Activated CD4-positive, alpha-beta T cell treated with anti-CD3 and anti-CD28 coated beads for 4 hours (primary cell): ENCODE measurements around the gene ENTPD2.
A peak's percentile ranks its signal among the peaks of the same experiment; 100 is the strongest.

Source experiments
- DNase-seq, 2 donors: peaks; one replicate each; pipeline ENCODE4 v3.0.0-alpha.2; 2020

Gene ENTPD2

DNA sequence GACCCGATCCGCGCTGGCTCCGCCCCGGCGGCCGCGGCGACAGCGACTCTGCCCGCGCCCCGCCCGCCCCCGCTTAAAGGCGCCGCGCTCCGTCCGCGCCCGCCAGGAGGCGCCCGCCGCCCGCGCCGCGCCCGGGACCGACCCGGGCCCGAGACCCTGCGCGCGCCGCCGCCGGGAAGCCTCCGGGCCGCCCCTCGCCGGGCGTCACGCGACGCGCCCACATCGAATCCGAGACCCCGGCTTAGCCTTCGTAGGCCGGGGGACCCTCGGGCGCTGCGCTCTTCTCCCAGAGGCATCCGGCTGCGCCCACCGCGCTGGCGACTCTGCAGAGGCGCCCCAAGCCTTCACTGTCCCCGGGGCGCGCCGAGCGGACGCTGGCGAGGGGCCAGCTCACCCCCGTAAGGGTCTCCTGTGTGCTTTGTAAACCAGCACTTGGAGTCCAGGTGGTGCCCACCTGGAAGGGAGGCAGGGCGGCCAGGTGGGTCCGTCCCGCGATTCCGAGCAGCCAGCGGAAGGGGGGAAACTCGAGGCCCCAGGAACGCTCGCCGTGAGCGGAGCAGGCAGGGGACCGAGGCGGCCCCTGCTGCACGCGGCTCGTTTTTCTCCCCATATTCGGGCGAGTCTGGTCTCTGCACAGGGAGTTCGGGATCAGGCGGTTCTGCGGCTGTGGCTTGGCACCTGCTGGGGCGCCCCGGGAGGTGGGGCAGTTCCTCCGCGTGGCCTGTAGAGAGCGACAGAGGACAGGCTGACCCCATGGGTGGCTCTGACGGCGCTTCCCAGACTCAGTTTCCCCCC, 25.4 kb downstream of the ENTPD2 start:
- peak; percentile 60 to 64 for DNase-seq

- no peak for DNase-seq
Observed at GRCh38 chr9:137027369-137028262, 26.2 kb downstream of the ENTPD2 start, which contains the start of gene ABCA2. Gene ABCA2, minus strand, starts transcription at chr9:137028237. Its CDS starts 97 bp downstream, at chr9:137028140.

- DNase-seq: no peak
Observed at GRCh38 chr9:137026828-137027227, 27.0 kb downstream of the ENTPD2 start.

DNA sequence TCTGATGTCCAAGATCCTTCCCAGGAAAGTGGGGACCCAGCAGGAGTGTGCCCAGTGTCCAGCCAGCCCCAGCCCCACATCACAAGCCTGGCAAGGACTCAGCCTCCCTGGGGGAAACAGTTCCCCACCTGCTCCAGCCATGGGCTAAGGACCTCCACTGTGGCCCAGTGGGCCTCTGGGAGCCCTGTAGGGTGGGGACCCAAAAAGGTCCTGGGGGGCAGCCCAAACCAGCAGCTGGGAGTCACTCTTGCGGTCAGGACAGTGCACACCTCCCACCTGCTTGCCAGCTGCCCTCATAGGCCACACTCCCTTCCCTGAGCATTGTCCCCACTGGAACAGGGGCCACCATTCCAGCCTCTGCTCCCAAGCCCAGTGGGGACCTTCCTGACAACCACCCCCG, 27.5 kb downstream of the ENTPD2 start:
- DNase-seq: no peak

- DNase-seq: no peak
Observed at GRCh38 chr9:137025517-137025966, 28.3 kb downstream of the ENTPD2 start.

DNA sequence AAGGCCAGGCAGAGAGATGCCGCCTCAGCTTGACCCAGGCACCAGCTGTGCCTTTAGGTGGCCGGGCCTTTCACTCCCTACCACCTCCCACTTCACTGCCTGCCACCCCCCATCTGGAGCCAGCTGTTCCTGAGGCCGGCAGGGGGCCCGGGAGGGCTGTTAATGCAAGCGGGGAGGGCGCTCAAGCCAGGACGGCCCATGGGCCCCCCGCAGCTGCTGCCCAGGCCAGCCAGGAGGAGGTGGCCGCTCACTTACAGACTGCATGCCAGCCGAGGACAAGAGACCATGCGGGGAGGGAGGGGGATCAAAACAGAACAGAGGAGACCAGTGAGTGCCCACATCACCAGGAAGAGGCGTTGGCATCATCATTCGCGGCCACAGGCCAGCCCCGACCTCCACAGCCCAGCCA, 30.3 kb downstream of the ENTPD2 start:
- DNase-seq: no peak

DNA sequence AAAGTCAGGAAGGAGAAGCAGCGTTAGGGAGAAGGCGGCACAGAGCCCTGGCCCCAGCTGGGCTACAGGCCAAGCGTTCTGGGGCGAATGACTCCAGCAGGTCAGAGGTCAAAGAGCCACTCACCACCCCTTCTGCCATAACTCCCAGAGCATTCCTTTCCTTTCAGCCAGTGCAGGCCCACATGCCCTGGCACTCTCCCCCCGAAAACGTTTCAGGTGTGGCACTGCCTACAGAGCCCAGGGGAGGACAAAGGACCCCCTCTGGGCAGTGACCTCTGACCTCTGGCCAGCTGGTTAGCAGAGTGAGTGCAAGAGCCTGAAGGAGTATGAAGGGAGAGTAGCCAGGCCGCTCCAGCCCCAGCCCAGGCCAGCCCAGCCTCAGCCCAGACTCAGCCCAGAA, 30.7 kb downstream of the ENTPD2 start:
- no peak for DNase-seq

DNA sequence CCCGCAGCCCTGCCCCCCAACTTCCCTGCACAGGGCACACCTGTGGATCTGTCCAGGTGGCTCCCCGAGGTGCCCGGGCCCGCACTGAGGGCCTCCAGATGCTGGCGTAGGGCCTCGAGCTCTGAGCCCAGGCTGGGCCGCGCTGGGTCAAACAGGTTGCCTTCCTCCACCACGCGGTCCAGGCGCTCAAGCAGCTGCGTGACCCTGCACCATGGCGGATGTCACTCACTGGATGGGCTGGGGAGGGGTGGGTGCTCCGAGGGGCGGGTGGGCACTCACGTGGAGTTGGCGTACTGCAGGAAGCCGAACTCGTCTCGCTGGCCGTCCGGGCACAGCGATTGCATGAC, 31.2 kb downstream of the ENTPD2 start:
- no peak for DNase-seq

GRCh38 chr9:137021979-137022661, 31.7 kb downstream of the ENTPD2 start:
- DNase-seq: peak; percentile 67 to 78

GRCh38 chr9:137021568-137021978, 32.3 kb downstream of the ENTPD2 start:
- no peak for DNase-seq

- DNase-seq: no peak
Observed at GRCh38 chr9:137020771-137021567, 32.9 kb downstream of the ENTPD2 start.

- no peak for DNase-seq
Observed at GRCh38 chr9:137019891-137020683, 33.8 kb downstream of the ENTPD2 start.

DNA sequence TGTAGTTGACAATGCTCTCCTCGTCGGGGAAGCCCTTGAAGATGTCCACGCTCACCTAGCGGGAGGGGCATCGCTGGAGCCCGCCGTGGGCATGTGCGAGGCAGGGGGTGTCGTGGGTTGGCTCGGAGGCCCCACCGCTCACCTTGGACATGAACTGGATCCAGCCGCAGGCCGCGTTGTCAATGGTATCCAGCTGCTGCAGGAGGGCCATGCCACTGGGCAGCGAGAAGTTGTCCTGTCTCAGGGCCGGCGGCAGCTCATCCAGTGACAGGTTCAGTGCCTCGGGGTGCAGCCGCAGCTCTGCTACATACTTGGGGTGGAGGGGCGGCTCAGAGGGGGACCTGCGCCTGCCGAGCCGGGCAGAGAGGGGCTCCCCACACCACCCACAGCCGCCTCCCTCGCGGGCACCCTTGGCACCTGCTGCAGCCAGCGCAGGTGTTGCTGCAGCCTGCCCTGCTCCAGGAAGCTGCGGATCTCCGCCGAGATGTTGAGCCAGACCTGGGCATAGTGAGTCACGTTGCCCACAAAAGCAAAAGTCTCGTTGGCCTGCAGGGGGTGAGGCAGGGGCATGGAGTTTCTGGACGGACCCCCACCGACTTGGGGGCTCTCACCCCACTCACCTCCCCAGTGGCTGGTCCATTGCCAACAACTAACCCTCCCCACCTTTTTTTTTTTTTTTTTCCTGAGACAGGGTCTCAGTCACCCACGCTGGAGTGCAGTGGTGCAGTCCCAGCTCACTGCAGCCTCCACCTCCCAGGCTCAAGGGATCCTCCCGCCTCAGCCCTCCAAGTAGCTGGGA, 34.9 kb downstream of the ENTPD2 start:
- no peak for DNase-seq

DNA sequence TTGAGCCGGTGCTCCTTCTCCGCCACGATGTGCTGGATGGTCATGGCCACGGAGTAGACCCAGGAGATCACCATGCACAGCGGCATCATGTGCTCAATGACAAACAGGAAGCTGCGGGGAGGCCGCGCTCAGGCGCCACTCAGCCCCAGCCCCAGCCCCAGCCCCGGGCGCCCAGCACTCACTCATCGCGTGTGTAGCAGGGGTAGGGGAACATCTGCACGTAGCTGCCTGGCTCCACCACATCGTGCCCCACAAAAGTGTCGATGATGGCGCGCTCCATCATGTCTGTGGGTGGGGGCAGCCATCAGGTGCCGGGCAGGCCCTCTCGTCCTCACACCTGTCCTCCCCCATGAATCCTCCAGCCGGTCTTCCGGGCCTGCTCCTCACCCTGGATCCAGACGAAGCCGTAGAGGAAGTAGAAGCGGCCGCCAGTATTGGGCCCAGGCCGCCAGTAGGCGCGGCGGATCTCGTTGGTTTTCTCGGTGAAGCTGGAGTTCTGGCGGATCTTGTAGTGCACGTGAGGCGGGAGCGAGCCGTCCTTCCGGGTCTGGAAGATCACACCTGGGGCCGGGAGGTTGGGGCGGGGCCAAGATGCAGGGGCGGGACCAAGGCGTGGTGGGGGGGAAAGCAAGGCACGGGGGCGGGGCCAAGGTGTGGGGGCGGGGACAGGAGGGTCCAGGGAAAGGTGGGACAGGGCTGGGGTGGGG, 35.9 kb downstream of the ENTPD2 start:
- DNase-seq: no peak

- DNase-seq: no peak
Observed at GRCh38 chr9:137017071-137017470, 36.8 kb downstream of the ENTPD2 start.

DNA sequence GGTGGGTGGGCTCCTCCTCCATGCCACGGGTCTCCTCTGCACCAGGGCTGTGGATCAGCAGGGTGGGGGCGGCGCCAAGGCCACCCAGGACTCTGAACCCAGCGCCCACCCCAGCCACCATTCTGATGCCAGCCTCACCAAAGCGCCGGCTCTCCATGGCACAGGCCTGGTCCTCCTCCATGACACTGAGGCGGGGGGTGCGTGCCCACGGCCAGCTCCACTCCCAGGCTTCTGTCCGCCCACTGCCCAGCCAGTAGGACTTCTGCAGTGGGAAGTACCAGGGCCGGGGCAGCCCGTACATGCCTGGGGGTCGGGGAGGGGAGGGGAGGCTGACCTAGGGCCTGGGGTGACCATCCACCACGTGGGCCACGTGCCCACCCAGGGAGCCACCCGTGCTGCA, 37.4 kb downstream of the ENTPD2 start:
- DNase-seq: no peak

DNA sequence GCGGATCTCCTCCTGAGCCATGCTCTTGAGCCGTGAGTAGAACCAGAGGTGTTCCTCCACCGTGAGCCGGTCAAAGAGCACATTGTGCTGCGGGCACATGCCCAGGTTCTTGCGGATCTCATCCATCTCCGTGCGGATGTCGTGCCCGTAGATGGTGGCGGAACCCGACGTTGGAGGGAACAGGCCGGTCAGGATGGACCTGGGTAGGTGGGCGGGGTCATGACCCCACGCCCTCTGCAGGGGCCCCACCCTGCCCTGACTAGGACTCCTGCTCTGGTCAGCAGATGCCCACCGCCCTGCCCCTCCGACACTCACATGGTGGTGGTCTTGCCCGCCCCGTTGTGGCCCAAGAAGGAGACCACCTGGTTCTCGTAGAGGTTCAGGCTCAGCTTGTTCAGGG, 37.9 kb downstream of the ENTPD2 start:
- no peak for DNase-seq

DNA sequence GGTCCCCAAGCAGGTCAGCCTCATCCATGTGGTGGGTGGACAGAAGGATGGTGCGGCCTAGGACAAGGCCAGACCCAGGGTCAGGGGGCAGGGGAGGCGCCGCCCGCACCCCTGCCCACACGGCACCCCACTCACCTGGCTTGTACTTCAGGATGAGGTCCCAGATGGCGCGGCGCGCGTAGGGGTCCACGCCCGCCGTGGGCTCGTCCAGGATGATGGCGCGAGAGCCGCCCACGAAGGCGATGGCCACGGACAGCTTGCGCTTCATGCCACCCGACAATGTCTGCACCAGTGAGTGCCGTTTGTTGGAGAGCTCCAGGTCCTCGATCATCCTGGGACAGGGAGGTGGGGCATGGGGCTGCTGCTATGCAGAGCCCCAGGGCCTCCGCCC, 38.3 kb downstream of the ENTPD2 start:
- DNase-seq: no peak

DNA sequence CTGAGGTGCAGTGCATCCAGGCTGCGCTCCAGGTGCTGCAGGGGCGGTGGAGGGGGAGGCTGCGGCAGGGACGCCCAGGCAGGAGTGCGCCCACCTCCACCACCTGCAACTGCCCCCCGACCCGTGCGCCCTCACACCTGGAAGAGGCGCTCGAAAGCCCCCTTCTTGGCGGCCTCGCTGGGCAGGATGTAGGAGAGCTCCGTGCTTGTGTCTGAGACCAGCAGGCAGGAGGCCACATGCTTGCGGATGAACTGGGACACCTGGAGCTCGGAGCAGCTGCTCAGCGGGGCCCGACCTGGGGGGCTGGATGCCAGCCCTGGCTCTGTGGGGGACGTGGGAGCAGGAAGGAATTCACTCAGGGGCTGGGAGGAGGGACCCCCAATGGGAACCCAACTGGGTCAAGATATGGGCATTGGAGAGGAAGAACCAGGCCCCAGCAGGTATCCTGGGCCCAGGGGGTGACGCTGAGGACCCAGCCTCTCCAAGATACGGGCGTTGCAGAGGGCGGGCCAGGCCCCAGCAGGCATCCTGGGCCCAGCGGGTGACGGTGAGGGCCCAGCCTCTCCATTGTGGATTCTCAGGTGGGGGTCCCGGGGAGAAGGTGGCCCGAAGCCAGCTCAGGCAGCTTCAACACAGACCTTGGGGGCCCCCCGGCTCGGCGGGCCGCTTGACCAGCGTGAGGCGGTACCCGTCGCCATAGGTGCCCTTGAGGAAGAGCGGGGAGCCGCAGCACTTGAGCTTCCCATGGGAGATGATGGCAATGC, 38.9 kb downstream of the ENTPD2 start:
- DNase-seq: no peak
